Measurements from ENCODE around the gene ZSCAN22.

The ZSCAN22 gene

DNA sequence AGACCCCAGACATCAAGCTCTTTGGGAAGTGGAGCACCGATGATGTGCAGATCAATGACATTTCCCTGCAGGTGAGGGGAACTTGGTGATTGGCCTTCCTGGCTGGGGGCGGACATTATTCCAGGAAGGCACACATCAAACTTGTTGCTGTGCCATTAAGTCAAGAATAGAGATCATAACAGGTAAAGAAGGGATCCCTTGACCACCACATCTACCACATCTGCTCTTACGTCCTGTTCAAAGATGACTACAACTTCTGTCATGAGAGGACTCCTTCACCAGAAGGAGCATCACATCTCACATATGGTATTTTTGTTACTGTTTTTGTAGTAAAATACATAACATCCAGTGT, 61.4 kb downstream of the ZSCAN22 start:
- no peaks in the 10 kb centered on the region for H3K27me3 ChIP-seq
- no peak for TF ChIP-seq CTCF (IDR thresholded peaks at IDR 0.05; ENCODE audit: low read depth, low read length)
- peaks cover 7% of the 10 kb centered on the region for H3K4me1 ChIP-seq
- H3K9me3 ChIP-seq, result no peaks in the 10 kb centered on the region
- H3K4me3 ChIP-seq (ENCODE audit: low read depth, low read length), result peak overlapping the region; percentile 100
- peaks cover 59% of the 10 kb centered on the region for H3K36me3 ChIP-seq
- DNase-seq, result no peak

Measured in BE2C (cell line).